Hematopoietic multipotent progenitor cell treated with erythropoietin and hydrocortisone succinate and interleukin-3 and kit ligand, for 6 days (in vitro differentiated cells): ENCODE data around the gene AP3B1.

Experiments used
- DNase-seq: peaks from one replicate; pipeline ENCODE4 v3.0.0-alpha.2; 2015

Gene AP3B1, protein sequence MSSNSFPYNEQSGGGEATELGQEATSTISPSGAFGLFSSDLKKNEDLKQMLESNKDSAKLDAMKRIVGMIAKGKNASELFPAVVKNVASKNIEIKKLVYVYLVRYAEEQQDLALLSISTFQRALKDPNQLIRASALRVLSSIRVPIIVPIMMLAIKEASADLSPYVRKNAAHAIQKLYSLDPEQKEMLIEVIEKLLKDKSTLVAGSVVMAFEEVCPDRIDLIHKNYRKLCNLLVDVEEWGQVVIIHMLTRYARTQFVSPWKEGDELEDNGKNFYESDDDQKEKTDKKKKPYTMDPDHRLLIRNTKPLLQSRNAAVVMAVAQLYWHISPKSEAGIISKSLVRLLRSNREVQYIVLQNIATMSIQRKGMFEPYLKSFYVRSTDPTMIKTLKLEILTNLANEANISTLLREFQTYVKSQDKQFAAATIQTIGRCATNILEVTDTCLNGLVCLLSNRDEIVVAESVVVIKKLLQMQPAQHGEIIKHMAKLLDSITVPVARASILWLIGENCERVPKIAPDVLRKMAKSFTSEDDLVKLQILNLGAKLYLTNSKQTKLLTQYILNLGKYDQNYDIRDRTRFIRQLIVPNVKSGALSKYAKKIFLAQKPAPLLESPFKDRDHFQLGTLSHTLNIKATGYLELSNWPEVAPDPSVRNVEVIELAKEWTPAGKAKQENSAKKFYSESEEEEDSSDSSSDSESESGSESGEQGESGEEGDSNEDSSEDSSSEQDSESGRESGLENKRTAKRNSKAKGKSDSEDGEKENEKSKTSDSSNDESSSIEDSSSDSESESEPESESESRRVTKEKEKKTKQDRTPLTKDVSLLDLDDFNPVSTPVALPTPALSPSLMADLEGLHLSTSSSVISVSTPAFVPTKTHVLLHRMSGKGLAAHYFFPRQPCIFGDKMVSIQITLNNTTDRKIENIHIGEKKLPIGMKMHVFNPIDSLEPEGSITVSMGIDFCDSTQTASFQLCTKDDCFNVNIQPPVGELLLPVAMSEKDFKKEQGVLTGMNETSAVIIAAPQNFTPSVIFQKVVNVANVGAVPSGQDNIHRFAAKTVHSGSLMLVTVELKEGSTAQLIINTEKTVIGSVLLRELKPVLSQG

DNA sequence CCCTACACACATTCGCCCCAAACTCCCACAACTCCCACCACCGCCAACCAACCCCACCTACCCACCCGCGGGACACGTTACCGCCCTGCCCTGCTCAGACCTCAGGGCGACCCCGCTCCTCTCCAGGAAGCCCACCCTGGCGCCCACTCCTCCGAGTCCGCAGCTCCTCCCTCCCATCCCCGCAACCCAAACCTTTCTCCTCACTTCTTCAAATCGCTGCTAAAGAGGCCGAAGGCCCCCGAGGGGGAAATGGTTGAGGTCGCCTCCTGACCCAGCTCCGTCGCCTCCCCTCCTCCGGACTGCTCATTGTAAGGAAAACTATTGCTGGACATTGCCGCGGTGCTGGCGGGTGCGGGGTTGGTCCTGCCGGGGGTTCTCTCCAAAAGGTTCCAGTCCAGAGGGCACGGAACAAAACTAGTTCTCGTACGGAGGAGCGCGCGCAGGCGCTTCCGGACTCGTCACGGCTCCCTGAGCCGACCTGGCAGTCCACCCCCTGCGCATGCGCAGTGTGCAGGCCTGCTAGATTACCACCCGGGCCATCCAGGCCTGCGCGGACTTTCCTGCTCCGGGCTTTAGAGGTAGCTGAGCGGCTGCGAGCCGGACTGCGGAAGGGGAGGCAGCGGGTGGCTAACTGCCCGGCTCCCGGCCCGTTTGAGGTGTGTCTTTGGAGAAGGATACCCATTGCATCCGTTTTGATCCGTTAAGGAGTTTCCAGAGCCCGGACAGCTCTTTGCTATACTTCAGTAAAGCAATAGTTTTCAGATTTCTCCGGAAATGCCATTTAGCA, at the start of gene AP3B1:
AP3B1 (minus strand) TSS at position 451 of the 787 bp plus-strand sequence; CDS start at position 332, 119 bp downstream.
- DNase-seq, result peak; percentile 100

DNA sequence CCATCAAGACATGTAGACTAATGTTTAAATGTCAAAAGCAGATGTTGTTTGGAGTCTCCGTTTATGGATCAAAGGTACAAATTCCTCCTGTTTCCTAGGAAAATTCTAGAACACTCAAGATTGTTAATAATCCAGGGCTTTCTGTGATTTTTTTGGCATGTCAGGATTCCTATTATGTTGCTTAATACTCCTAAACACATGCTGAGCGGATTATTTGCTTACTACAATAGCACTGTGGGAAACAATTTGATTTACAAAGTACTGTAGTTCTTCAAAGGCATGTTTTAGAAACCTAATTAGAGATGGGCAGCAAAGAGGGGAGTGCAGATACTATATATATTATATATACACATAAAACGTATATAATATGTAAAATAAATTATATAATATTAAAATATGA, 46.9 kb upstream of the AP3B1 start:
- DNase-seq, result no peak

DNA sequence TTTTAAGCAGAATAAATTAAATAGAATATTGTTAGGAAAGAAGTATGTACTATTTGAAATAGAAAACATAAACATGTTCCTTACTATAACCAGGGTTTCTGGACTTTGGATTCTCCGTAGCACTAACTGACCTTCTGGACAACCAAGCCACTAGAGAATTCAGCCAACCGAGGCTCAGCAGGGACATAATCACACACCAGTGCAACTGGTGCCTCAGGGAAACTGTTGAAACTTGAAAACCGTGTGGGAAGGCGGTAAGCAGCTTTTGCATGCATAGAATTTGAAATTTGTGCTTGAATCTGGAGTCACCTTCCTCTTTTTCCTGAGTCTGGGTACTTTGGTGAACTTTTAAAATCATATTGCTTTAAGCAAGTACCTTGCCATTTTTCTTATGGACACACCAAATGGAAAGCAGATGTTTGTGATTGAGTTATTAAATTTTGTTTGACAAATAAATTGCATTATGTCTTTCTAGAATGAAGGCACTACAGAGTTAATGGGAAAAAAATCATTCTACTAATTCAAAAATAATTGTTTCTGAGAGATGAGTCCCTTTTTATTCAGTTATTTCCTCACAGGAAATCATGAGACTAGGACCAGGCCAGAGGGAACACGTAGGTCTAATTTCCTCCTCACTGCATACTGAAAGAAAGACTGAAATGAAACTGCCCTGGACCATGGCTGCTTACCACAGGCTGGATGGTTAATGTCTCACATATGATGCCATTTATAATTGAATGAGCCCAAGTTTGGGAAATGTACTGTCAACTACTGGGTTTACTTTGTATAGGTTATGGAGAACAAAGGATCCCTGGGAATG, 45.3 kb upstream of the AP3B1 start:
- no peak for DNase-seq

DNA sequence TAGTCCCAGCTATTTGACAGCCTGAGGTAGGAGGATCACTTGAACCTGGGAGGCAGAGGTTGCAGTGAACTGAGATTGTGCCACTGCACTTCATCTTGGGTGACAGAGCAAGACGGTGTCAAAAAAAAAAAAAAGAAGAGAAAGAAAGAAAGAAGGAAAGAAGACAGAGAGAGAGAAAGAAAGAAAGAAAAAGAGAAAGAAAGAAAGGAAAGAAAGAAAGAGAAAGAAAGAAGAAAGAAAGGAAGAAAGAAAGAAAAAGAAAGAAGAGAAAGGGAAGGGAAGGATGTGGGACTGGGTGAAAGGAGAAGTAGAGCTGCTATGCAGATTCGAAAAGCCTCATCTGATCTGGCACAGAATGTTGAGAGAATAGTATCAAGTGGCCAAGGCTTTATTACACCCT, 42.2 kb upstream of the AP3B1 start:
- DNase-seq, result no peak

DNA sequence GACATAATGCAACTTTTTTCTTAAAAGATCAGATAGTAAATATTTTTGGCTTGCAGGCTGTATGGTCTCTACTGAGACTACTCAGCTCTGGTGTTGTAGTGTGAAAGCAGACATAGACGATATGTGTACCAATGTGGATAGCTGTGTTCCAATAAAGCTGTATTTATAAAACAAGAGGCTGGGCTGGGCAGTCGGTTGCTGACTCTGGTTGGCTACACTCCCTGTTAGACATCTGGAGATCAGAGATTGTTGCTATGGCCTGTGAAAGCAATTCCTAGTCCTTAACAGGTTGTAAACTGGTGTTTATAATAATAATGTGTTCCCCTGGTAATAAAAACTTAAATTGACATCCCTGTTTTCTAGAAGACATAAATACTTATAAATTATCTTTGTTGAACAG, 41.5 kb upstream of the AP3B1 start:
- DNase-seq, result no peak

DNA sequence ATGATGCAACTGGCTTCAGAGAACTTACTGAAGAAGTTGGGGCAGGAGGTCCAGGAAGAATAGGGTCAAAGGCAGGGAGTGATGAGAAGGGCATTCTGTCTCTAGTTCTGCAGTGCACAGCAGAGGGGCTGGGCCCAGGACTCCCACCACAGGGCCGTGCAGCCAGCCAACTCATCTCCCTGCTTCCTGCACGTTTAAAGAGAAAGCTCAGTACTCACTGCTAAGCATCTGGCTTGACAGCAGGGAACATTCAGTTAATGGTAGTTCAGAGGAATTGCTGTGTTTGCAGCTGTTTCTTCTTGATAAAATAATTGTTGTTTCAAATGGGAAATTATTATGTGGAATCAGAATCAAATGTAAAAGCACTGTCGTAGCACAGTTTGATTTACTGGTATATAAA, 40.3 kb upstream of the AP3B1 start:
- no peak for DNase-seq

DNA sequence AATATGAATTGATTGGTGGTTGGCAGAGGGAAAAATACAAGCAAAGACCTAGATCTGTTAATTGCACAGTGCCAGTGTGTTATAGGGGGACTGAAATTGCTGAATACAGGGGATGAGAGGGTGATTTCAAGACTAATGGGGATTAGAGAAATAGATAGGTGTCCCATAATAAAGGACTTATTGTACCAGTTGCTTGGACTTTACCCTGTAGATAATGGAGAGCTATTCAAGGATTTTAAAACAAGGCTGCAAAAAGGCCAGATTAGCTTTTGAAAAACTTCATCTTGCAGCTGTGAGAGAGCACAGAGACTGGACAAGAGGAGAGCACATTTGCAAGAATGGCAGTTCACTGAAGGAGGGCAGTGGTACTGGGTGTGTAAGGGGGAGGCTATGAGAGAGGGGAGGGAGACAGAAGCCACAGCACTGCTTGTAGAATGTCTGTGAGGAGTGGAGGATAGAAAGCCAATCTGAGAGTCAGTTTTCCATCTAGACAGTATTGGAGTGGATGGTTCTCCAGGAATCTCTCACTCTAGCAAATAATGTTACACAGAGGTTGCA, 37.1 kb upstream of the AP3B1 start:
- no peak for DNase-seq

DNA sequence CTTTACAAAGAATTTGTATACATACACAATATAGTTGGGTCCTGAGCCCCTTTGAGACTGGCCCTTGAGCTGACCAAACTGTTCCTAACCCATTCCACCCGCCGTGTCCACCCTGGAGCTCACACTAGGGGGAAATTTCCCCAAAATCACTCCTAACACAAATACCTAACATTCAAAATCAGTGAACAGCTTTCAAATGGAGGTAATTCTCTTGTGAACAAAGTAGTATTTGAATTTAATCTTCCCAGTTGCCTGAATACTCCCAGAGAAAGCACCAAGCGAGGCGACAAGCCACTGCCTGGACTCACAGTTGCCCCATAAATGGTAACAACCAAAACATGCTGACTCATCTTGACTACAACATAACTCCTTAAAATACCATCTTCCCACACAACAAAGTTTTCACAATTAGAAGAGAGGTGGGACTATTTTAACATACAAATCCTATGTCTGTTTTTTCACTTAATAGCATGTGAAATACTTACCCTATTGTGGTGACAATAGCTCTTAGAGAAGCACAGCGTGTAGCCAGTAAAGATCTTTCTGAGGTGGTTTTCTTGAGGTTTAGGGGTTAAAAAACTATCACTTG, 34.2 kb upstream of the AP3B1 start:
- DNase-seq, result no peak

DNA sequence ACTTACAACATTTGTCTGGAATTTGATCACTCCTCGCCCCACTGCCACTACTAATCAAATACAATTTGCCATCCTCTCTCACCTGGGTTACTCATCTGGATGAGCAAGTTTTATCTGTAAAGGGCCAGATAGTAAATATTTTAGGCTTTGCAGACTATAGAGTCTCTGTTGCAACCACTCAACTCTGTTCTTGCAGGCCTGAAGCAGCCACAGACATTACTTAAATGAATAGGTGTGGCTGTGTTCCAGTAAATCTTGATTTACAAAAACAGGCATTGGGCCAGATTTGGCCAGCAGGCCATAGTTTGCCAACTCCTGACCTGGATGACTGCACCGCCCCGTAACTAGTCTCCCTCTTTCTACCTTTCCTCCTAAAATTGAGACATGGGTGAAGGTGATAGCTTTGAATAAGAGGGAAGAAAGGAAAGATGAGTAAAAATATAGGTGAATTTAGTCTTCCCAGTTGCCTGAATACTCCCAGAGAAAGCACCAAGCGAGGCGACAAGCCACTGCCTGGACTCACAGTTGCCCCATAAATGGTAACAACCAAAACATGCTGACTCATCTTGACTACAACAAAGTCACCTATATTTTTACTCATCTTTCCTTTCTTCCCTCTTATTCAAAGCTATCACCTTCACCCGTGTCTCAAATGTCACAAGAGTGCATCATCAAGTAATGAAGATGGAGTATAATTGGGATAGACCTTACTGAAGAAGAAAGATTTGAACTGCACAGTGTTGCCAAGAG, 33.4 kb upstream of the AP3B1 start:
- DNase-seq, result no peak

DNA sequence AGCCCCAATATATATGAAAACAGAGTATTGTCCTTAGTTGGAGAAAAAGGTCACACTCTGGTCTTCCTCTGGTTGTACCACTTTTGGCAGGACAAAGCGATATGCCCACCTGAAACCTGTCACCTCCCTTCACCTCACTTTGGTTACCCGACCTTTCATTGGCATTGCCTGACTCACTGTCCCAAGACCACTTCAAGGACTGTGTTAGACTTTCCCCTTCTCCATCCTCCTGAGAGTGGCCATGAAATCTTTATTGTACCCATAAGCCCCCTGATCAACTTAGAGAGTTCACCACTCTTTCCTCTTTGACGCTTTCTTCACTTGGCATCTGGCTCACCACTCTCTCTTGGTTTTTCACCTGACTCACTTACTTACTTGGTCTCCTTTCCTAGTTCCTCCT, 32.4 kb upstream of the AP3B1 start:
- no peak for DNase-seq

DNA sequence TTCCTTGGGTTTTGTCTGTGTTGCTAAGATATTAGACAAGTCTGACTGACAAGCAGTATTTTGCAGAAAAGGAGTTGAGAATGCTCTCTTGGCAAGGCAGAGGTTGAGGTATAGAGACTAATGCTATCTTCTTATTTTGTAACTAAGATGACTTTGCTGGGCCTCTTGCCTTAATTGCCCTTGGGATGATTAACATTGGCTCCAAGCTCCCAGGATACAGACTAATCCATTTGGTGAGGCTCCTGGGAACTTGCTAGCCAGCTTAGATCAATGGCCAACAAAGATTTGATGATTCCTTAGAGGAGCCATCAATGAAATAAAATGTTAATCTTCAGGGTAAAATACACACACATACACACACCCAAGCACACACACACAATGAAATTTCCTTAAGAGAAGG, 28.7 kb upstream of the AP3B1 start:
- no peak for DNase-seq

DNA sequence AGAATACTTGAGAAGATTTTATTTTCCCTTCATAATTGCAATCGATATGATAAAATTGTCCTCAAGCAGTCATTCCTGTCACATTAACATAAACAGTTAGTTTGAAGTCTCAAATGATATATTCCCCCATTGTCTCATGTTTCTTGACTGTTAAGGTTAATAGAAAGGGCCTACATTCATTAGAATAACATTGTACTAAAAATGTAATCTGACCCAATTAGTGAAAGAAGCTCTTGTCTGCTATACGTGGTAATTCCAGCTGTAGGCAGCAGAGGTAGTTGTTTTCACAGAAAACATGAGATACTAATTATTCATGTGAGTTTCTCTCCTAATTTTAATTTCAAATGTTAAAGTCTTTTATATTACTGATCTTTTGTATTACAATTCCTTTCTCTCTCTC, 25.9 kb upstream of the AP3B1 start:
- DNase-seq, result peak; percentile 58

DNA sequence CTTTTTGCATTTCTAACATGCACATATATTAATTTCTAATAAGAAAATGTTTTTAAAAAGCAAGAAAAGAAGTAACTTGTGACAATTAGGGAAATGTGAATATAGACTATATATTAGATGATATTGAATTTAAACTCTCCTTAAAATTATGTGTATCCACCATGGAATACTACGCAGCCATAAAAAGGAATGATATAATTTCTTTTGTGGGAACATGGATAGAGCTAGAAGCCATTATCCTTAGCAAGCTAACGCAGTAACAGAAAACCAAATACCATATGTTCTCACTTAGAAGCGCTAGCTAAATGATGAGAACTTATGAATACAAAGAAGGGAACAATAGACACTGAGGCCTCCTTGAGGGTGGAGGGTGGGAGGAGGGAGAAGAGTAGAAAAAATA, 23.8 kb upstream of the AP3B1 start:
- no peak for DNase-seq

DNA sequence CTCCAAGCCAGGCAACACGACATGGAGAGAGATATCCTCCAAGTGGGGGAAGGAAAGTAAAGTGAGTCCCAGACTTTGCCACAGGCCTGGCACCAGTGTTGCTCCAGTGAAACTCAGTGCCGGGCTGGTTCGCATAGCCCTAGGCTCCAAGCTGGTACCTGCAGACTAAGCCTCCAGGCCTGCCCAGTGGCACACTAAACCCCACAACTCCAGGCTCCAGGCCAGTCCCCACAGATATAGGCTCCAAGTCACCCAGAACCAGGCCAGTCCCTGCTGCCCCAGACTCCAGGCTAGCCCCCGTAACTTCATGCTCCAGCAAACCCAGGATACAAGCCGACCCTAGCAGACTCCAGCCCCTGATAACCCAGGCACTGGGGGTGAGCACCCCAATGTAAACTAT, 23.0 kb upstream of the AP3B1 start:
- DNase-seq, result no peak

DNA sequence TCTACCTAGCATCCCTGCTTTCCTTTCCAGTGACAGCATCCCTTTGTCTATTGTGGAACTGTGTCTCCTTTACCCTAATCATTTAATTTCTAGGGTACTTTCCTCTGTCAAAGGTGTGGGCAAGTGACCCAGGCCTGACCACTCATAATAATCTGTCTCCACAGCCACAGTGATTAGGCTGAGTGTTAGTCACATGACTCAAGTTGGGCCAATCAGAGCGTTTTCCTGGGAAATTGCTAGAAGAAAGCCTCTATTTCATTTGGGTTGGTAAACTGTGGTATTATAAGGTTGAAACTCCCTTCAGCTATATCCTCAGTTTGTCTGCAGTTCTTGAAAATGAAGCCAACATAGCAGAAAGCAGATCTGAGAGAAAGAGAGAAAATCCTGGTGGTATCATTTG, 14.2 kb upstream of the AP3B1 start:
- DNase-seq, result no peak

DNA sequence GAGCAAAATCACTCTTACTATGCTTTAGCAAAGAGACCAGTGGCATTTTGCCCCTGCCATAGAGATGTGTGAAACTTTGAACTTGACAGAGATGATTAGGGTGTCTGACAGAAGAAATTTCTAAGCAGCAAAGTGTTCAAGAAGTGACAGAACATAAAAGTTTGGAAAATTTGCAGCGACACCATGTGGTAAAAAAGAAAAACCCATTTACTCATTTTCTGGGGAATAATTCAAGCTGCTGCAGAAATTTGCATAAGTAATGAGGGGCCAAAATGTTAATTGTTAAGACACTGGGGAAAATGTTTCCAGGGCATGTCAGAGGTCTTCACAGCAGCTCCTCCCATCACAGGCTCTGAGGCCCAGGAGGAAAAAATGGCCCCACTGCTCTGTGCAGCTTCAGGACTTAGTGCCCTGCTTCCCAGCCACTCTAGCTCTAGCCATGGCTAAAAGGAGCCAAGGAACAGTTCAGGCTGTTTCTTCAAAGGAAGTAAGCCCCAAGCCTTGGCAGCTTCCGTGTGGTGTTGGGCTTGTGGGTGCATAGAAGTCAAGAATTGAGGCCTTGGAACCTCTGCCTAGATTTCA, 6.1 kb upstream of the AP3B1 start:
- DNase-seq, result peak; percentile 50

DNA sequence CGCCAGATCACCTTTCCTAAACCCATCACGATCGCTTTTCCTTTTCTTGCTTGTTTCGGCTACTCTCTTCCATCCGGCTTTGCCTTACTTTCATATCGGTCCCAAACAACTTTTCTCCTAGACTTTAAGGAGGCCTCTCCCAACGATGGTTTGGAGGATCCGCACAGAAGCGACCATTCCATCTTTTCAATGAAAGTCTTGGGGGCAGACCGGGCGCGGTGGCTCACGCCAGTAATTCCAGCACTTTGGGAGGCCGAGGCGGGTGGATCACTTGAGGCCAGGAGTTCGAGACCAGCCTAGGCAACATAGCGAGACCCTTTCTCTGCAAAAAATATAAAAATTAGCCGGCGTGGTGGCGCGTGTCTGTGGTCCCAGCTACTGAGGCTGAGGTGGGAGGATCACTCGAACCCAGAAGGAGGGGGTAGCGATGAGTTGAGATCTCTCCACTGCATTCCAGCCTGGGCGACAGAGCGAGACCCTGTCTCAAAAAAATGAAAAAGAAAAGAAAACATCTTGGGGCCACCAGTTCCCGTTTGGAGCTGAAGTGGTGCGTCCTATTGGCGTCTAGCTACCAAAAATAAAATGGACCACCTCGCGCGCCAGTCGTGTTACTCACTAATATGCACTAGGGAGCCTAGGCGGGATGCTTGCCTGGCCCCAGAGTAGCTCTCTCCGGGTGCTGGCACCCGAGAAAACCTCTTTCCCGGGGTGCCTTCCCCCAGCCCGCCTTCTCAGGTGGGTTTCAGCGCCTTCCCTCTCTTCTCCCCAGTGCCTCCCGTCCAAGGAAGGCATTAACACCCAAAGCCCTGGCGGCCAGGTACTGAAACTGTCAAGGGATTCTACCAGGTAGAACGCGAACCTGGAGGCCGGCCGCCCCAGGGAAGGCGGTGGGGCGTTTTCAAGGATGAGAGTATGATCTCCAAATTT, 800 bp upstream of the AP3B1 start:
- peak; percentile 63 for DNase-seq

DNA sequence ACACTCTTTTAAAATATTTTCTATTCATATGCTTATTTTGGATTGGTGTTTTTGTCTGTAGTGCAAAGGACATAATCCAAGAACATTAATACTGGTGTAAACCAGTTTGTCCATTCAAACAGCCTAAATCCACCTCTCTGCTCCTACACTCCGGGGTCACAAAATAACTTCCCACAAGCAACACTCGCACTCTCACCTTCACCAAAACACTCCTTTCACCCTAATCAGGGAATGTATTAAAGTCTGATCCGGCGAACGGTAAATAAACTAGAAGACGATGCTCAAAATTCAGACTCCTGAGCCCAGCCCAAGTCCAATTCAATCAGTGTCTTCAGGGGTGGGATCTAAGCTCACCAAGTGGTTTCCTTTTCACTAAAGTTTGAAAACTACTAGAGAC, 649 bp downstream of the AP3B1 start:
- DNase-seq, result peak; percentile 34

DNA sequence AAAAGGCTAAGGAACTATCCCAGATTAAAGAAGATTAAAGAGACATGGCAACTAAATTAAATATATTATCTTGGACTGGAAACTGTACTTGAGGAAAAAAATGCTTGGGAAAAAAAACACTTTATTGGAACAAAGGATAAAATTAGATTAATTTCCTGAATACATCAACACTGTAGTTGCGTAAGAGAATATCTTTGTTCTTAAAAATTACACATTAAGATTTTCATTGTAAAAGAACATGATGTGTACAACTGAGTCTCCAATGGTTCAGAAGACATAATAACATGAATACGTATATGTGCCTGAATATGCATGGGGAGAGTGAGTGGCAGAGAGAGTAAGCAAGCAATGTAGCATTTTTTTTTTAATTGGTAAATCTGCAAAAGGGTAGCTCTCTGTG, 2.8 kb downstream of the AP3B1 start:
- no peak for DNase-seq
